ENCODE results near the gene MEX3C. TPM values are rescaled to one million over a fixed set of nuclear protein-coding genes. Genes with fewer than 3 reads are reported as not detected.

MEX3C gene
- total and polyA plus RNA-seq, 2 experiments from 2014 or later = 28.8 to 109 TPM

- TF ChIP-seq ZNF114 (CRISPR knock-in tag; IDR thresholded peaks at IDR 0.05) = no peak
- TF ChIP-seq ETS1 (IDR thresholded peaks at IDR 0.05) = no peak
- no peak for TF ChIP-seq STAT1 (IDR thresholded peaks at IDR 0.05; ENCODE audit: unreplicated experiment)
Measured at GRCh38 chr18:51165296-51165695, 32.2 kb downstream of the MEX3C start (continued).

GRCh38 chr18:51164761-51165281 is 32.7 kb downstream of the MEX3C start:
- Histone ChIP-seq H3F3A (replicated peaks; ENCODE audit: low read depth) (no peaks in the 10 kb centered on the region), H3K79me2 (replicated peaks; ENCODE audit: insufficient read depth) (no peaks in the 10 kb centered on the region), H3K4me2 (0 out of 2 replicates have a peak overlapping the region, but pooled peaks have one; percentile 30), H3K4me3 (no peak overlapping the region), H3K36me3 (ENCODE audit: insufficient read depth) (no peaks in the 10 kb centered on the region), H3K4me1 (ENCODE audit: insufficient read depth) (peaks cover 18% of the 10 kb centered on the region), H4K20me1 (replicated peaks; ENCODE audit: insufficient read depth) (no peaks in the 10 kb centered on the region), H3K27ac (ENCODE audit: low read depth) (no peak overlapping the region), H2AFZ (no peak overlapping the region), H3K9me2 (ENCODE audit: insufficient read depth) (0 out of 2 replicates have a peak, but pooled peaks cover 3% of the 10 kb centered on the region), H3K27me3 (ENCODE audit: insufficient read depth) (no peaks in the 10 kb centered on the region)
- Mint-ChIP-seq H3K27me3 (ENCODE audit: insufficient read depth, low read depth, poor library complexity) (peaks cover 9% of the 10 kb centered on the region), H3K9me3 (no peaks in the 10 kb centered on the region), H3K4me3 (no peak overlapping the region), H3K27ac (no peak overlapping the region), H3K36me3 (ENCODE audit: low read depth) (no peaks in the 10 kb centered on the region; the same call in 2 of the 3 replicates), H3K4me1 (peaks cover 51% of the 10 kb centered on the region)
- DNase-seq (ENCODE audit: low spot score) (peak; percentile 49), ATAC-seq (peak; percentile 28)
- TF ChIP-seq JUNB (IDR thresholded peaks at IDR 0.05; ENCODE audit: unreplicated experiment) (no peak), NANOG (IDR thresholded peaks at IDR 0.05; ENCODE audit: borderline replicate concordance) (no peak), CTCF (conservative IDR thresholded peaks at IDR 0.05; ENCODE audit: low read depth in 2 of 2) (no peak), ZNF331 (CRISPR knock-in tag; IDR thresholded peaks at IDR 0.05; ENCODE audit: low read depth) (no peak), EZH2 (IDR thresholded peaks at IDR 0.05; ENCODE audit: low read depth, unreplicated experiment) (no peak), POLR2AphosphoS5 (IDR thresholded peaks at IDR 0.05; ENCODE audit: low read depth) (no peak), REST (IDR thresholded peaks at IDR 0.05; ENCODE audit: unreplicated experiment) (no peak), CREB1 (CRISPR knock-in tag; IDR thresholded peaks at IDR 0.05; ENCODE audit: low read depth) (no peak), ETS1 (IDR thresholded peaks at IDR 0.05) (no peak), STAT1 (IDR thresholded peaks at IDR 0.05; ENCODE audit: unreplicated experiment) (no peak)
